ENCODE results near the gene ISM1.

DNA sequence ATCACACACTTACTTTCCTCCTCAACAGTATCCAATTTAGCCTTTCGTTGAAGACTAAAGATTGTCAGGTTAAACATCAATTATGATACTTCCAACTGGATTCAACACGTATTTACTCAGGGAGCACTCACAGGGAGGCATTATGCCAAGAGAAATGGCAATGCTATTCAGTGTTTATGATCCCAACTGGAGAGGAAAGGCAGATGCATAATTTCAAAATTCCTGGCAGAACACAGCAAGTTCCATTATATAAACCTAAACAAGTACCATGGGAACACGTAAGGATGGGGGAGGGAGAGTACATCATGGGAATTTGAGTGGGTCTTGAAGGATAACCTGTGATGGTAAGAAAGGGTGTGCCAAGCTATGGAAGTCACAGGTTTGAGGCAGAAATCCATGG, 112.7 kb downstream of the ISM1 start:
- TF ChIP-seq POLR2AphosphoS5 (IDR thresholded peaks at IDR 0.05) = no peak
- no peak for TF ChIP-seq POLR2A (IDR thresholded peaks at IDR 0.05)
- TF ChIP-seq, protein P1, sequence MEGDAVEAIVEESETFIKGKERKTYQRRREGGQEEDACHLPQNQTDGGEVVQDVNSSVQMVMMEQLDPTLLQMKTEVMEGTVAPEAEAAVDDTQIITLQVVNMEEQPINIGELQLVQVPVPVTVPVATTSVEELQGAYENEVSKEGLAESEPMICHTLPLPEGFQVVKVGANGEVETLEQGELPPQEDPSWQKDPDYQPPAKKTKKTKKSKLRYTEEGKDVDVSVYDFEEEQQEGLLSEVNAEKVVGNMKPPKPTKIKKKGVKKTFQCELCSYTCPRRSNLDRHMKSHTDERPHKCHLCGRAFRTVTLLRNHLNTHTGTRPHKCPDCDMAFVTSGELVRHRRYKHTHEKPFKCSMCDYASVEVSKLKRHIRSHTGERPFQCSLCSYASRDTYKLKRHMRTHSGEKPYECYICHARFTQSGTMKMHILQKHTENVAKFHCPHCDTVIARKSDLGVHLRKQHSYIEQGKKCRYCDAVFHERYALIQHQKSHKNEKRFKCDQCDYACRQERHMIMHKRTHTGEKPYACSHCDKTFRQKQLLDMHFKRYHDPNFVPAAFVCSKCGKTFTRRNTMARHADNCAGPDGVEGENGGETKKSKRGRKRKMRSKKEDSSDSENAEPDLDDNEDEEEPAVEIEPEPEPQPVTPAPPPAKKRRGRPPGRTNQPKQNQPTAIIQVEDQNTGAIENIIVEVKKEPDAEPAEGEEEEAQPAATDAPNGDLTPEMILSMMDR (IDR thresholded peaks at IDR 0.05) = no peak

Measured in upper lobe of left lung (tissue), 4 donors.